ENCODE data around the gene TLDC2.

Gene TLDC2

DNA sequence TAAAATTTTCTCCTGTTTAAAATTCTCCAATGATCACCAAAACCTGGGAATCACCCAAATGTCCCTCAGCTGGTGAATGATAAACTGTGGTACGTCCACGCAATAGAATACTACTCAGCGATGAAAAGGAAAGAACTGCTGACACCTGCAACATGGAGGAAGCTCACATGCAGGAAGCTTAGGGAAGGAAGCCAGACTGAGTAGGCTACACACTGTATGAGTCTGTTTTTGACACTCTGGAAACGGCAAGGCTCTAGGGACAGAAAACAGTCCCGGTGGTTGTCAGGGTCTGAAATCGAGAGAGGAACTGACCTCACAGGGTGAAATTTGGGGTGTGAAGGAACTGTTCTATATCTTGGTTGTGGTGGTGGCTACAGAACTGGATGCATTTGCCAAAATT is 25.2 kb upstream of the TLDC2 start:
- DNase-seq = no peak

DNA sequence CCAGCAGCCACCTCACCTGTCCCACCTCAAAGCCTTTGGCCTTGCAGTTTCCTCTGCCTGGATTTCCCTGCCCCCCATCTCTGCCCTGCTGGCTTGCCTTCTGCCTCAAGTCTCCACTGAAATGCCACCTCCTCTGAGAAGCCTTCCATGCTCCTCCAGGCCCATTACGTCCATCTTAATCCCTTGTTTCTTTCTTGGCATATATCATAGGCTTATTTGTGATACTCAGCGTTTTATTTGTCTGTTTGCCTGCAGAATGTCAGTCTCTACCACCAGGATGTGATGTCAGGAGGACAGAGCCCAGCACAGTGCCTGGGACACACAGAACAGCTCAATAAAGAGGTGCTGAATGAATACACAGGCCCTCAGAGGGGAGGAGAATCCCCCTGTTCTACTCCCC is 24.4 kb upstream of the TLDC2 start:
- no peak for DNase-seq

DNA sequence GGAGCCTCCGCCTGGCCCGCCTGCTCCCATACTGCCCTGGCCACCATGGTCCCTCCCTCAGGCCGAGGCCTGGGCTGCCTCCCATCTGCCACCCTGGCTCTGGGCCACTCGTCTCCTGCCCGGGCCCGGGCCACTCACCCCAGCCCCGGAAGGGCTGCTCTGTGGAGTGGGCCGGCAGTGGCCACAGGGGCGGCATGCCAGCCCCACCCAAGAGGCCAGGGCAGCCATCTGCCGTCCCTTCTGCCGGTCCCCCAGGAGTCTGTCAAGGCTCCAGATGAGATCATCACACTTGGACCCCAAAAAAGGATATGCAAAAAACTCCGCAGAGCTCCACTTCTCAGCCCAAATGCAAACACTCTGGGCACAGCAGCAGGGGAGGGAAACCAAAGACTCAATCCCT is 23.8 kb upstream of the TLDC2 start:
- no peak for DNase-seq

DNA sequence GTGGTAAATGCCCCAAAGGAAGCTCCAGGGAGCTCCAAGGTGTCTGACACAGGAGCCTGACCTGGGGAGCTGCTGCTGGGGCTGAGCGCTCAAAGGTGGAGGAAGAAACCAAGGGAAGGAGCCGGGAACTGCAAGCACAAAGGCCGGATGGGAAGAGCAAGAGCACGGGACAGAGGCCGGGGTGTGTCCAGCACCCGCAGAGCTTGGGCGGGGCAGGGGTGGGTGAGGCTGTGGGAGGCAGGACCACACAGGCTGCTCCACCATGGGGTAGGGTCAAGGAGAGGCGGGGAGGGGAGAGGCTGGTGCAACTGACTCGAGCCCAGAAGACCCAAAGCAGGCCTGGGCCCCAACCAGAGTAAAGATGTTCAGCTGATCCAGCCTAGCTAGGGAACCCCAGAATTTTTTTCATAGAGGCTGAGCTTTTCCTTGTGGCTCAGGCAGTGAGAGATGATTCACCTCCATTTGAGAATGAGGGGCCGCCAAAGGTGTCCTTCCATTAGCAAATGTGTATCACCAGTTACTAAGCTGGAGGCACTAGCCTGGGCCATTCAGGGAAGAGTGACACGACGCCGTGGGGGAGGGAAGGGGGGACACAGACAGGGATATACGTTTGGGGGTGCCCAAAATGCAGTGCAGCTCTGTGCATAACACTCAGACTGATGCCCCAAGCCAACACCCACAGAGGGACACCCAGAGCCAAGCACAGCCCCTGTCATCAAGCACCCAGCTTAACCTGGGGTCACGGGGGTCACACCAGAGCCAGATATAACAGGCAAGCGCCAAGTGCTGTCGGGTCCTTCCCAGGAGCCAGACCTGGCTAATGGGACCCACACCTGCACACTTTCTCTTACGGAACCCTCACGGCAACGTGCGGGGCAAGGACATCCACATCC is 21.3 kb upstream of the TLDC2 start:
- DNase-seq = no peak

DNA sequence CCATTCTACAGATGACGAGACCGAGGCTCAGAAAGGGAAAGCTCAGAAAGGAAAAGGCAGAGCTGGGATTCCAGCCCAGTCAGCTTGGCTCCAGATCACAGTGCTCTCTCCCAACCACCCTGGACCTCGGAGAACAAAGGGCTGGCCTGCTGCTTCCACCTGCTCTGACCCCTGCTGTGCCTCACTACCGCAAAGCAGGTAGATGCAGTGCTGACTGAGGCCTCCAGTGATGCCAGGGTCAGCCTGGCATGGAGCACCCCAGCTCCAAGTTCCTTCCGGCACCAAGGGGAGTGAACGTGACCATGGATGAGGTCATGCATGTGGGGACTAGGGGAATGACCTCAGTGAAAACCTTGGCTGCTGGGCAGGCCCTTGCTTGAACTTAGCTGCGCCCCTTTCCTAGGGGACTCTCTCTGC is 20.7 kb upstream of the TLDC2 start:
- no peak for DNase-seq

DNA sequence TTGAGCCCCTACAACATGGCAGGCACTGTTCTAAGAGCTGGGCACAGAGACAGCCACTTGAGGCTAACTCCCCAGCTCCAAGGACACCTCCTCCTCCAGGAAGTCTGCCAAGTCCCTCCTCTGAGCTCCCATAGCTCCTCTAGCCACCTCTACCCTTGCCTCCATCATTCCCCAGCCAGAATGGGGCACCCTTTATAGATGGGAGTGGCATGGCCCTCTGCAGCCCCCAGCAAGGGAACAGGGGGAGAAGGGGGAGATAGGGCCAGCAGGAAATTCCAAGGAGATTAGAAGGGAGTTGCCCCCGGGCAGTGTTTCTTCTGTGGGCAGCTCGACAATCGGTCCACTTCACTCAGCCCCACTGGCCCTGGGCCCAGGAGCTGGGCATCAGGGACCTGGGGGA is 19.7 kb upstream of the TLDC2 start:
- DNase-seq = no peak

DNA sequence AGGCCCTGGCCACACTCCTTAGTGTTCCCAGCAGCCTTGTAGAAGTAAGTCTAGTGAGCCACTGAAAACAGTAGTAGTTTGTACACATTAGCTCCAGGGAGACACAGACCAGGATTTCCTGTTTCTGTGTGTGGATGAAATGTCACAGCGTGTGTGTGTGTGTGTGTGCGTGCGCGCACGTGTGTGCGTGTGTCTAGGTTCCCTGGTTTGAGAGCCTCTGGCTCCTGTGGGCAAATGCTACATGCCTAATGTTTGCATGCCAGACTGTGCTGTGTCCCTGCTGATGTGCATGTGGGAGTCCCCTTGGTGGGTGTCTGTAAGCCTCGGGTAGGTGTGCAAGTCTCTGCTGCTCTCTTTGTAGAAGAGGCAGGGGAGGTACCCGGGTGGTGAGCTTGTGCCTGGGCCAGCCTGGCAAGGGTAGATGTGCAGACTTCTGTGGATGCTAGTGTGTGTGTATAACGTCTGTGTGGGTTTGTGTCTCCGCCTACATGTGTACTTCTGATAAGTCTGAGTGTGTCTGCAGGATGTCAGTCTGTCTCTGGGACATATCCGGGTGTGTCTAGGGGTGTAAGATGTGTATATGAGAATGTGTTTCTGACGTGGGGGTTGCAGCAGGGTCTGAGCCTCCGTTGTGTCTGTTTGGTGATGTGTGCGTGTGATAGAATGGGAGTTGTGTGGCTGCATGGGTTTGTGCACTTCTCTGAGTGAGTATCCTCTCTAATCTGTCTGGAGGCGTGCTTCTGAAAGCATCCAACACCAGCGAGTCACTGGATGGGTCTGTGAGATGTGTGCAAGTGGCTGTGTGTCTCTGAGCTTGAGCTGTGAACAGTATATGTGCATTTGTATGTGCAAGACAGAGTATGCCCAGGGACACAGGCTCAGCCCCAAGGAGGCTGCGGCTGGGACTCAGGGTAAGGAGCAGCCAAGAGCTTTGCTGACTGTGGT is 19.0 kb upstream of the TLDC2 start:
- no peak for DNase-seq

DNA sequence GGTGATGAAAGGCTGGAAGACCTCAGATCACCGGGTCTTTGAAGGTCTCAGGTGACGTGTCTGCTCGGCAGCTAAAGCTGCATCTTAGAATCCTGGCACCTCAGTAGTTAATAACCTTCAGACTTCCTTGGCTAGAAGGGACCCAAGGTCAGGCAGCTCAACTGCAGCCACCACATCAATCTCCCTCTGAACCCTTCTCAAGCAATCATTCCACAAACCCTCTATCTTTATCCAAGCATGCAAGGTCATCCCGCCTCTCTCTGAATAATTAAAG is 16.7 kb upstream of the TLDC2 start:
- no peak for DNase-seq

DNA sequence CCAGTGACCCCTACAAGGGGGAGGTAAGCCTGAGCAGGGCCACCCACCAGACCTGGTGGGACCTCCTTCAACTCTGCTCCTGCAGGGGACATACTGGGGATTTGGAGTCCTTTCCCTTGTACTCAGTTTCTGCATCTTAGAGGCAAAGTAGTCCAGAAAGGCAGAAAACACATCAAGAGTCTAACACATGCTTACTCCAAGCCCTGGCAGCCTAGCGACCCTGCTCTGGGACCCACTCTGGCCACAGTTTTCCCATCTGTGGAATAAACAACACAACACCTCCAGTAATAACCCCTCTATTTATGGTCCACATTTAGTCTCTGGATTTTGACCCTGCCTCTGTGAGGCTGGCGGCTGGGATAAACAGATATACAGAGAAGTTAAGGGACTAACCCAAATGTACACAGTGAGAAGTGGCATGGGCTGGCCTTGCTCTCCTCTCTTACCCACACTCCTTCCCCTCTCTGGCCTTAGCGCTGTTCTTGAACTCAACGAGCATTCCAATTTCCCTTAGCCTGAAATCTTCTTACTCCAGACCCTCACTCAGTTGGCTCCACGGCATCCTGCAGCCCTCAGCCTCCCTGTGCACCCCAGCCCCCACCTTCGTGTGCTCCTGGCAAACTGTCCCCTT is 16.1 kb upstream of the TLDC2 start:
- no peak for DNase-seq

DNA sequence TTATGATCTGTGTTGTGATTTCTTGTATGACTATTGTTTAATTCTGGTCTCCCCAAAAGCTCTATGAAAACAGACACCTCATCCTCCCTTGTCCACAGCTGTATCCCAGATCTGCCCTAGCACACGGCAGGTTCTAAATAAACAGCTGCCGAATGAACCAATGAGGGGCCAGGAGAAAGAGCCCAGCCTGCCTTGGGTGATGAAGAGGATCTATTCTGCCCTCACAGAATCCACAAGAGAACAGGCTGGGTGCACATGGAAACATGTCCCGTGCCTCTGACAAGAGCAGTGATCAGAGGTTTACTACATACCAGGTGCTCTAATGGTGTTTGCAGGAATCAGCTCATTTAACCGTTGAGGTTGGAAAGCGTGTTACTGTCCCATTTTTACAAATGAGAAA is 15.6 kb upstream of the TLDC2 start:
- DNase-seq = no peak

DNA sequence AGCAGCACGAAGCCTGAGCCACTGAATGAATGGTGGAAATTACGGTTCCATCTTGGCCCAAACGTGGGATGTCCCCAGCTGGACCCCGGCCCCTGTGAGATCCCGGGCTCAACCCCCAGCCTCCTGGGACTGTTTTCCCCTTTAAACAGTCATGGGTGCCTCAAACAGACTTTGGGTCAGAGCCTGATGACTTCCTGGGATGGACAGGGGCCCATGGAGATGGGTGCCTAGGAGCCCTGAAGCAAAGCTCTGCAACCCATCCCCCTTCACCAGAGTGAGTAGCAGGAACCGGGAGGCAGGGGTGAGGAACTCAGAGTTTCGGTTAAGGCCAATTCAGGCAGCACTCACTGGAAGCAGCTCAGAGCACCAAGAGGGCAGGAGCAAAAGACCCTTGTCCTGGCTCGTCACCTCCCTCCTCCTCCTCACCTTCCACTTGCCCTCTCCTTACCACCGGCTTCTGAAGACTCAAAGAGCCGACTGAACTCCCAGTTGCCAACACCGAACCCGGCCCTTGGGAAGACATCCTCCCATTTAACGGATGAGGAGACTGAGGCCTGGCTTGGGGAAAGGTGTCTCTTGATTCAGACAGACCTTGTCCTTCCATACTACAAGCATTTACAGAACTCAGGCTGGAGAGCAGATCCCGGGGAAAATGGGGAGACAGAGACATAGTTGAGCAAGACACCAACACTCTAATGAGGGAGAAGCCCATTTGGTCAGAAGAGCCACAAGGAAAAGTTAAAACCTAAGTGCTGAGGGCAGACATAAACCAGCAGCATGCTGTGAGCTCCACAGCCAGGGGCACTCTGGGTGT is 14.9 kb upstream of the TLDC2 start:
- no peak for DNase-seq

DNA sequence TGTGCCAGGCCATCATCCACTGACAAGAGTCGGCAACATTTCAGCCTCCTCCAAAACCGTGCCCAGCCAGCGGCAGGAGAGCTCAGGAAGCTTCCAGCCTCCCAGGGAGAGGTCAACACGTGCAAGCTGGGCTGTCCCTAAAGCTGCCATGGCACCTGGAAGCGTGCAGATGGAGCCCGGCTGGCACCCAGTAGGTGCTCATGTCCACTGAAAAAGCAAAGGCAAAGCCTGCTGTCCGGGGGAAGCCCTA is 14.4 kb upstream of the TLDC2 start:
- no peak for DNase-seq

DNA sequence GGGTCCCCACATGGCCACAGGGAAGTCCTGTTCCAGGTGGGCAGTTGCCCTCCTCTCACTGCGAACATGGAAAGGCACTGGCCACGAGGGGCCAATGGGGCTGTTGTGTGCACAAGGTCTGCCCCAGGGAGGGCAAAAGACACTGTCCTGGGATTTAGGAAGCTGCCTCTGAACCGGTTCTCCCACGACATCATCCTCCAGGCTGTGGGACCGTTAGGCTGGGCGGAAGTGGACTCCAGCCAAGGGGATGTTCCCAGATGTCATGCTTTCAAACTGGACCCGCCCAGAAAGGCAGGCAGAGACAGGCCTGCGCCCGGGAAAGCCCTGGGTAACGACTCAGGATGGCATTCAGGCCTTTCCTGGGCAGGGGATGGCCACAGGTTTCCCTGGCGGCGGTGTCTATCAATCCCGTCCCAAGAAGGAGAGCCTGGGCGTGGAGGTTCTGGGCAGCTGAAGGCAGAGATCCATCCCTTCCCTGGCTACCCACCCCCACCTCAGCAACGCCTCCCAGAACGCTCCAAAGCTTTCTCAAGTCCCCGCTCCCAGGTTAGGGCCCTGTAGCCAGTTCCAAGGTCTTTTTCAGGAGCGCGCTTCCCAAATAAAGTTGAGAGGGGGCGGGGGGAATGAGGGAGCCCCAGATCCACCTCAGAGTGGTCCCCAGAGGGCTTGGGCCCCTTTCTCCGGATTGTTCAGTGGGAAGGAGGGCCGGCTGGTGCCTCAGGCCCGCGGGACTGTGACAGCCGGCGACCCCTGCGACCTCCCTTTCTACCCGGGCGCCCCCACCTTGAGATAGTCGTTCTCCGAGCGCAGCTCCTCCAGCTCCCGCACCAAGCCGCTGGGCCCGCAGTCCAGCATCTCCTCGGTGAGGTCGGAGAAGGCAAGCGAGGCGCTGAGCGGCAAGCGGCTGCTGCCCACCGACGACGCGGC is 13.8 kb upstream of the TLDC2 start:
- peak; percentile 31 for DNase-seq

DNA sequence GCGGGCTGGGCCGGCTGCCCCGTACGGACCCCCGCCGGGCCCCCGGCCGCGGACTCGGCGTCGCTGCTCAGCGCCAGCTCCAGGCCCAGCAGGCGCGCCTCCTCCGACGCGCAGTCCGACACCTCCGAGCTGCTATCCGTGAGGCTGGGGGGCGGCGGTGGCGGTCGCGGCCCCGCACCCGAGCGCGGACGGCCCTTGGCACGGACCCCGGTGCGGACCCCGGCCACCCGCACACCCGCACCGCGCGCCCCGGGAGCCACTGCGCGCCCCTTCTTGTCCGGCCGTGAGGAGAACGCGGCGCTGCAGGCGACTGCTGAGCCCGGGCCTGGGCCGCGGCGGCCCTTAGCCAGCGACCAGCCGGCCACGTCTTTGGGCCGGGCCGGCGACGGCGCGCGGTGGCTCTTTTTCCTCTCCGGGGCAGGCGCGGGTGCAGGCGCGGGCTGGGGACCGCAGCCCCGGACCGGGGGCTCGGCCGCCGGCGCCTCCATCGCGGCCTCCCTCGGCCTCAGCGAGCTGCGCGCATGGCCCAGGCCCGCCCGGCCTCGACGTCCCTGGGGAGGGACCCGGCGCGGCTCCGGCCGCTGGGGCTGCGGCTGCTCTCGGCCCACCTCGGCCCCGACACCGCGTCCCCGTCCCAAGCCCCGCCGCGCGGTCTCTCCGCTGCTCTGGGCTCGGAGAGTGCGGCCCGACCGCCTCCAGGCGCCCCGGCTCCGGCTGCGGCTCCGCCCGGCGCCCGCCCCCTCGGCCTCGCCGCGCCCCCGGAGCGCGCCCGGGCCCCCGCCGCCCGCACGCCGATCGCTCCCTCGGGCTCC is 12.9 kb upstream of the TLDC2 start:
- no peak for DNase-seq

DNA sequence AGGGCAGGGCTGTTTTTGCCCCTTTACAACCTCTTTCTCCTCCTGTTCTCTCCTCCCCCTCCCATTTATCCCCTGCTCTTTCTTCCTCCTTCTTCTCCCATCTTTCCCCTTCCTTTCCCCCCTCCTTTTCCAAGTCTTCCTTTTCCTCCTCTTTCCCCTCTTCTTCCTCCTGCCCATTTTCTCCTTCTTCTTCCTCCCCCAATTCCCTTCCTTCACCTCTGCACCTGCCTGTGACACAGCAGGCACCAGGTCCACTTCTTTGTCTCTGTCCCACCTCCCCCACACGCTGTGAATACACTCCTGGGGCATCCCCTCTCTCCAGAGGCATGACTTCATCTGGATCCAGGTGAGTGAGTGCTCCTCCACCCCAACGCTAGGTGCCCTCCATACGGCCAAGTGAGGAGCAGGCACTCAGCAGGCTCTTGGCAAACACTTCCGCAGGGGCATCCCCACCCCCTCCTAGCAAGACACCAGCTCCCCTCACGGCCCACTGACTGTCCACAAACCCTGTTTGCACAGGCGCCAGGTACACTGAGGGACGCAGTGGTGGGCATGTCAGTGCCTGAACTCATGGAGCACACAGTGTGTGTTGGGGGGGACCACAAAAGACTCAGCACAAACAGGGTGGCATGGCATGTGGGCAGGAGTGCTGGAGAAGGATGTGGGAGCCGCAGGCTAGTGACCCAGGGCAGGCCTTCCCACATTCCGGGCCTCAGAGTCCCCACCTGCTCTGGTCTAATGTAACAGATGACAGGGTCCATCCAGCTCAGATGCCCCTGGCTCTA is 10.7 kb upstream of the TLDC2 start:
- peak; percentile 57 for DNase-seq

DNA sequence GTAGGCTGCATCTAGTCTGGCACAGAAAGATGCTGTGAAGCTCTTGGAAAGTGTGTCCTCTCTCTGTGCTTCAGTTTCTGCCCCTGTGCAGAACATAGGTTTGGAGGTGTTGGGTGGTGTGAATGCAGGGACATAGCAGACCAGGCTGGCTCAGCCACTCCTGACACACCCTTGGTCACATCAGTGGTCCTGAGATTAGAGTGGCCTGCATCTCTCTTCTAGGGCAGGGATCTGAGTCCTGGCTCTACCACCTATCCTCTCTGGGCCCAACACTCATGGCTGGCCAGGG is 10.1 kb upstream of the TLDC2 start:
- no peak for DNase-seq

DNA sequence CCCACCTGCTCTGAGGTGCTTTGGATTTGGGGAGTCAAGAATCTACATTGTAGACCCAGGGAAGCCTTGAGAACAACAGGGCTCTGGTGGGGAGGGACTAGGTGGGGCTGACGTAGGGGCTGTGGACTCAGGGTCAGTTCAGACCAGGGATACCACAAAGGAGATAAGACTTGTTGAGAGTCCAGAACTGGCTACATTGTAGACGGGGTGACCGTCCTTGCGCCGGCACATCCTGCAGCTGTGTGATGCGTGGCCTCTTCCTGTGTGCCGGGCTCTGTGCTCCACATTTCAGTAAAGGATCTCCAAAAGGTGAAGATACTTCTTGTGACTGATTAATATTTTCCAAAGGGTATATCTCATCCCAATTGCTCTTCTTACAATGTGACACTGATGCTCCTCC is 9.8 kb upstream of the TLDC2 start:
- no peak for DNase-seq

DNA sequence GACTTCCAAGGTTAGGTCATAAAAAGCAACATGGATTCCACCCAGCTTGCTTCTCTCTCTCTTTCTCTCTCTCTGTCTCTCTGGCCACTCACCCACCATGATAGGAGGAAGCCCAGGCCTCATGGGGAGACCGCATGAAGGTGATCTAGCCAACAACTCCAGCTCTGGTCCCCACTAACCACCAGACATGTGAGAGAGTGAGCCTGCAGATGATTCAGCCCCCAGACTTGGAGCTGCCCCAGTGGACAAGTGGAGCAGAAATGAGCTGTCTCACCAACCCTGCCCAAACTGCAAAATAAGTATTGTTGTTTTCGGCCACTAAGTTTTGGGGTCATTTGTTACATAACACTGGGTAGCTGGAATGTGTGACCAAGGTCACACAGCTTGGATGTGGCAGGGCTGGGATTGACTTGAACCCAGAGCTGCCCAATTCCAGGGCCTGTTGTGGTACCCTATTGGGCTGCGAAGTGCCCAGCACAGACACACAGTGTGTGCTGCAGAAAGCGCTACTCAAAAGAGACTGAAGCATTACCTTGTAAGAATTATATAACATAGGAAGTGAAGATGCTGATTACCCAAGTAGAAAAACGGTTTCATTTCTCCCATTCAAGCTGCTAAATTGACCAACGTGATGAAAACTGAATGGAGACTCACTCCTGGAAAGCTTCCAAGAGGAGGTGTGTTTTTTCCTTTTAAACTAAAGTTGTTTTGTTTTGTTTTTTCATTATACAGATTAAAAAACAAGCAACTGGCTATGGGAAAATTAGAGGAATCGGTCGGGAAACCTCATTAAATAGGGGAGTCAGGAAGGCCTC is 9.1 kb upstream of the TLDC2 start:
- no peak for DNase-seq
